Stimulated activated CD8-positive, alpha-beta memory T cell treated with anti-CD3 and anti-CD28 coated beads, Interleukin-7, amount 100 ng/mL, for 1 hour (primary cell): ENCODE data around the gene RNH1.

Source experiments
- DNase-seq, 2 donors: peaks; one replicate each; pipeline ENCODE4 v3.0.0-alpha.2; 2020; ENCODE audit warnings: low read depth in 2 of 2

The RNH1 gene

DNA sequence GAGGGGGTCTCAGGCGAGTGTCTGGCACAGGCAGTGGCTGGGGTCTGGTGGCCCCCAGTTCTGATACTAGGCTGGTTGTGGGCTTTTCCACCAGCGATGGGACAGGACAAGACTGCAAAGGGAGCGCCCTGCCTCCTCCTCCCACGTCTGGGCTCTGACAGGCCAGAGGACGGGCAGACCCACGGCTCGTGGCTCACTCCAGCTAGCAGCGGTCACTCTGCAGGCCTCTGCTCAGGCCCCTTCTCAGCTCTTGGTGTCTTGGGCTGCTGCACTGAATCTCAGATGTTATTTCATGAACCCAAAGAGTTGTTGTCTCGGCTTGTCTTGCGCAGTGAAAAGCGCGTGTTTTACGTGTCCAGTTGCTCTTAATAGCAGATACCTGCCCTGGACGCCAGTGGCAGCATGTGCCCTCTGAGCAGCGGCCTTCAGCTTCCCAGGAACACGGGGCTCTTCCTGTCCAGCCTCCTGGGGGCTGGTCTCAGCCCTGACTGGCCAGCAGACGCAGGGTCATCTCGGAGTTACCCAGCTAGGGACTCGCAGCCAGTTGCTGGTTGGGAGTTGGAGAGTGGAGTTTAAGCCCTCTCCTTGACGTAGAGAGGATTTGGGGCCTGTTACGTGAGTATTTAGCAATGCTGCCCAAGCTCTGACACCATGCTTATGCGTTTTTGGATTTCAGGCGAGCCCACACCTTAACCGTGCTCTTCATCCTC lies 47.4 kb downstream of the RNH1 start:
- DNase-seq = no peak

DNA sequence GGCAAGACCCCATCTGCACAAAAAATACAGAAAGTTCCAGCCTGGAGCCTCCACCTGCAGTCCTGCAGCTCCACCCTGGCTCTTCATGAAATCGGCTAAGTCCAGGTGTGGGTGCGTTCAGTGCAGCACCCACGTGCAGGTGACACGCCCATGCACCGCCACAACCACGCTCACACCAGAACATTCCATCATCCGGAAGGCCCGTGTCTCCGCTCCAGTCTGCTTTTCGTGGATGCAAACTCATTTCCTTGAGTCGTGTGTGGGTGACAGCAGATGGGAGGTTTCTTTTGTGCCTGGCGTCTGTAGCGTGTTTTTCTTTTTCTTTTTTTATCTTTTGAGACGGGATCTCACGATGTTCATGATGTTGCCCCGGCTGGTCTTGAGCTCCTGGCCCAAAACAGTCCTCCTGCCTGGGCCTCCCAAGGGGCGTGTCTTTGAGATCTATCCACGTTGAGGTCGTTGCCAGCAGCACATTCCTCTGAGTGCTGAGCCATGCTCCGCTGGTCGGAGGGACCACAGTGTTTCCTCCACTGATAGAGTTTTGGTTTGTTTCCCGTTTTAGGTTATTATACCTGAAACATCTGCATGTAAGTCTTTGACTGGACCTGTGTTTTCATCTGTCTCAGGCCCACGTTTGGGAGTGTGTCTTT lies 49.8 kb downstream of the RNH1 start:
- DNase-seq = no peak

DNA sequence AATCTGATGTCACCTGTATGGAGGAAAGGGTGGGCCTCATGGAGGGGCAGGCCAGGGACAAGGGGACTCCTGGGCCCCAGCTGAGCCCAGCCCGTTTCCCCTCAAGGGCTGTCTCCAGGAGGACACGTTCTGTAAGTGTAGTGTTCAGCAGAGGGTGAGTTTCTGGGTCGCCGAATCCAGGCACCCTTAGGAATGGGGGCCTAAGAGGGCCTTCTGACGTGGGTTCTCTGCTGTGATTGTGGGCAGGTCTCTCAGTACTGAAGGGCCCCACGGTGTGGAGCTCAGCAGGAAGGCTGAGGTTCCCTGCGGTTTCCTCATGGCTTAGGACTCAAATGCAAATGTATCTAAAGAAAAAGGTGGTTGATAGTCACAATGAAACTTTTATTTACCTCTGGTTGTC lies 50.5 kb downstream of the RNH1 start:
- DNase-seq = no peak

DNA sequence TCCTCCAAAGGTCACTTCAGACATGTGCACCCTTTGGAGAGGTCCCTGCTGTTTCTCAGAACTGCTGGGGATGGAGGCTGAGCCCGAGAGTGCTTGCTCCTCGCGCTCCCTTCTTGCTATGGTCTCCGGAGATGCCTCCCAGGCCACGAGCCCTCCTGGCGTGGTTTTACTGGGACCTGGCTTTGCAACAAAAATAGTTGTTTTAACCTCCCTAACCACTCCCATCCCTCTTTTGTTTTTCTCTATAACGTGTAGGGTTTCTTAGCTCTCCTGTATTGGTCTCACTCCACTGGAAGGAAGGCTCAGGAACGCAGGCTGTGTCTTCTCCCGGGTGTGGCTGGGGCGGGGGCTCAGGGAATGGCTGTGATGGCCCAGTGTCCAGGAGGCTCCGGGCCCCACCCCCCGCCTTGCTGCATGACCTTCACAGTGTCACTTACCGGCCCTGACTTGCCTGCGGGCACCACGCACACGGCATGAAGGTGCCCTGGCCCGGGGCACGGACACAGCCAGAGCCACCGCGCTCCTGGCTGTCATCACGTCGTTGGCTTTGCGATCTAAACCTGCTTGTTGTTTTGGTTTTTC lies 51.4 kb downstream of the RNH1 start:
- DNase-seq = no peak

- no peak for DNase-seq
Measured at GRCh38 chr11:454801-455565, 52.1 kb downstream of the RNH1 start.

- DNase-seq = no peak
Measured at GRCh38 chr11:454043-454442, 53.0 kb downstream of the RNH1 start.

GRCh38 chr11:453564-453963 lies 53.5 kb downstream of the RNH1 start:
- DNase-seq = no peak

DNA sequence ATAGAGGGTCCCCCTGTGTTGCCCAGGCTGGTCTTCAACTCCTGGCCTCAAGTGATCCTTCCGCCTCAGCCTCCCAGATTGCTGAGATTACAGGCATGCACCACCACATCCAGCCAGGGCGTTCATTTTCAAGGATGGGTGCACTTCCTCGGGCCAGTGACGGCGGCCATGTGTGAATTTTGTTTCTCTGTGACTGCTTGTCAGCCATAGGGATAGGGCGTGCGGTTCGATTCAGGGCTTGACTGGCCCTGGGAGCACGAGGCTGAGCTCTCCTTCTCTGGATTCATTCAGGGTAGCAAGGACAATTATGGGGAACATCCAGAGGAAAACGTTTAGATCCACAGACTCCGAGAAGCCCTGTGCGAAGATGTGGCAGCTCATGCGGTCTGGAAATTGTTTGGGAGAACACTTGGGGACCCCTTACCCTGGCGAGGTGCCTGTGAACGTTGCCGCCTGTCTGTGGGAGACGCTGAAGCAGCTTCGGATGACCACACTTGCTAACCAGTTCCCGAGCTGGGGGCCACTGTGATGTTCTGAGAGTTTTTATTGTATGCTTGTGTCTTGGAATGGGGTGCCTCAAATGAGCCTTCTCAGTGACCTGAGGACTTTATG lies 54.0 kb downstream of the RNH1 start:
- DNase-seq = no peak

DNA sequence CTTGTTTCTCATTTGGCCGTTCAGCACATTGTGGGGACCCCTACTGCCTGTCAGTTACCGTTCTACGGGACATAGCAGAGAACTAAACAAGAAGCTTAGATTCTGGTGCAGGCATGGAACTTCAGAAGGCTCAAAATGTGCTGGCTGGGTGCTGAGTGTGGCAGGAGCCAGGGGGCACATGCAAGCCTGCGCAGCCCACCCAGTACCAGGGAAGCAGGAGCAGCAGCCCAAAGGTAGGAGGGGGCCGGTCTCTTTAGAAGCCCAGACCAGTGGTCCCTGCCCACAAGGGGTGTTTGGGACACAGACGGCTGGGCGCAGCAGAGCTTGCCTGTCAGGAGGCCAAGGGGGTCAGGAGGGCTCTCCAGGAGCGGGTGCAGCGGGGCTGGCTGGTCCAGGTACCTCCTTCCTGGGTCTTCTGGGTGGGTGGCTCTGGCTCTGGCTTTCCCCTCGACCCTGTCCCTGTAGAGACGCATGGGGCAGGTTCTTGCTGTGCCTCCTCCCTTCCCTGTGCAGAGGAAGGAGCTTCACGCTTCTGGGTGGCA lies 54.8 kb downstream of the RNH1 start:
- no peak for DNase-seq

- no peak for DNase-seq
Measured at GRCh38 chr11:451738-452137, 55.3 kb downstream of the RNH1 start.

GRCh38 chr11:450809-451451 lies 56.1 kb downstream of the RNH1 start:
- peak; percentile 55 to 58 for DNase-seq

GRCh38 chr11:449889-450808 lies 56.9 kb downstream of the RNH1 start, which contains the start of gene PTDSS2:
PTDSS2 (plus strand) TSS chr11:450279; CDS start chr11:450456, 177 bp downstream.
- DNase-seq = peak; percentile 89 to 92

GRCh38 chr11:447923-448731 lies 58.9 kb downstream of the RNH1 start:
- DNase-seq = peak; percentile 87 to 93

DNA sequence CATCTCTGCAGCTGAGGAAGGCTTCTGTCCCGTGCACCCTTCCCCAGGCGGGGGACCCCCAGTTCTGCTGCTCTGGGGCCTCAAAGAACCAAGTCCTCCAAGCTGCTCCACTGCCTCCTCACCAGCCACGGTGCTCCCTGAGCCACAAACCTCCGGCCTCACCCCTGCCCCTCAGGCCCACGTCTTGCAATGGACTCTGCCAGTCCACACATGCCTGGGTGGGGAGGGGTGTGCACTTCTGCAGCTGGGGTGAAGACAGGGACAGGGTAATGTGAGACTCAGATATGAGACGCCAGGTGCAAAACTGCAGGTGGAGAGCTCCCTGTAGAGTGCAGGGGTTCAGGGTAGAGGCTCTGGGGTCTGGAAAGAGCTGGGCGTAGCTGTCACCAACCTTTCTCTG lies 60.2 kb downstream of the RNH1 start:
- no peak for DNase-seq

DNA sequence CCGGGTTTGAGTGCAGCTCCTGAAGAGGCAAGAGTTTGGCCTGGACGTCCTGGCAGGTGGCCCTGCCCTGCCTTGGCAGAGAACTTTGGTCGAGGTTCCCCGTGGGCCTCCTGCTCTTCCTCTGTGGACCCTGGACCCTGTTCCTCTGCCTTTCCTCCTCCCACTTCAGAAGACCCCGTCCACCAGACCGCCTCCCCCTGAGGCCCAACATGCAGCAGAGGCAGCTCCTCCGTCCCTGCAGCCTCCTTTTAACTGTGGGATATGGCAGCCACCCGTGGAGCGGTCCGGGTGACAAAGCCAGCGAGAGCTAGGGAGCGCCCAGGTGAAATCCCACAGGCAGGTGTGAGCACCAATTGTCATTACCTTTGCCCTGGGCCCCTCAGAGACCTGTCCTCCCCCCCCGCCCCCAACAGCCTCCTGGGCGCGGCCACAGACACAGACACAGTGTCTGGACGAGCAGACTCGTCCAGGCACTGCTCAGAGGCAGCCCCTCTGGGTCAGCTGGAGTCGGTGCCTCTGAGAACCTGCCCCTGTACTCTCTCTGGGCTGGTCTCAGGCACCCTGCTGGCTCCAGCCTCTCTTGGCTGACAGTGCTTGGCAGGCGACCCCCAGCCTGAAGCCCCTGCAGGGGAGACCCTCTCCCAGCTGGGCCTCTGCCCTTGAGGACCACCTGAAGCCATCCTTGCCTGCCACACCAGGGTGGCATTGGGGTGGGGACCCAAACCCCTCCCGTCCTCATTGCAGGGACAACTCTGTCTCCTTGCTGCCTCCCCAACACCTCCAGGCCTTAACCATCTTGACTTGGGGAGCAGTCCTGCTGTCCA lies 61.1 kb downstream of the RNH1 start:
- DNase-seq = no peak
